GM23248 (cell line): ENCODE results near the gene FBXO15.

ENCODE experiments used
- EZH2 ChIP-seq: fragments of 200-600 bp; sonication (generic); IDR thresholded peaks from 2 replicates; pipeline ENCODE4 v1.6.1; 2018; ENCODE audit warnings: antibody characterized with exemption, mild to moderate bottlenecking; ENCODE audit not compliant: insufficient read depth, poor library complexity, severe bottlenecking
- EZH2phosphoT487 ChIP-seq: fragments of 200-600 bp; sonication (generic); IDR thresholded peaks from 2 replicates; pipeline ENCODE4 v1.6.1; 2018; ENCODE audit warnings: antibody characterized with exemption, moderate library complexity, mild to moderate bottlenecking, low read depth; ENCODE audit not compliant: insufficient read depth

DNA sequence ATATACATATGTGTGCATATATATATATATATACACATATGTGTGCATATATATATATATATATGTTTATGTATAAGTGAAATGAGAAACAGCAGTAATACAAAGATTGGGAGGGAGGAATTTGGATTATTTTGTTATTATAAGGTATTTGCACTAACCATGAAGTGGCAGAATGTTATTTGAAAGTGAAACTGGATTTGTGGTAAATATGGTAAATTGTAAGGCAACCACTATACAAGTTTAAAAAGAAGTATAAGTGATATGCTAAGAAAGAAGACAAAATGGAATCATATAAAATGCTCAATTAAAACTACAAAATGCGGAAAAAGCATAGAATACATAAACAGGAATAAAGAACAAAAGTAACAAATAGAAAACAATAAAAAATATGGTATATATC lies 37.5 kb downstream of the FBXO15 start:
- TF ChIP-seq EZH2 (no peak), EZH2phosphoT487 (no peak)
